GM12873 (cell line): ENCODE results near the gene RALGDS.

Source experiments
- CTCF ChIP-seq: IDR thresholded peaks from 2 replicates; pipeline ENCODE4 v1.5.1; 2012; ENCODE audit warnings: low read depth, mild to moderate bottlenecking, moderate library complexity, low read length, control low read depth; ENCODE audit not compliant: insufficient read depth; ENCODE audit errors: missing control alignments

The RALGDS gene

GRCh38 chr9:133148199-133149129 lies 27.4 kb upstream of the RALGDS start:
- TF ChIP-seq CTCF = no peak

- TF ChIP-seq CTCF = peak; percentile 98
Observed at GRCh38 chr9:133147412-133148198, 26.6 kb upstream of the RALGDS start.

- no peak for TF ChIP-seq CTCF
Observed at GRCh38 chr9:133146746-133147411, 25.8 kb upstream of the RALGDS start.

GRCh38 chr9:133144904-133145851 lies 24.1 kb upstream of the RALGDS start:
- TF ChIP-seq CTCF = no peak

DNA sequence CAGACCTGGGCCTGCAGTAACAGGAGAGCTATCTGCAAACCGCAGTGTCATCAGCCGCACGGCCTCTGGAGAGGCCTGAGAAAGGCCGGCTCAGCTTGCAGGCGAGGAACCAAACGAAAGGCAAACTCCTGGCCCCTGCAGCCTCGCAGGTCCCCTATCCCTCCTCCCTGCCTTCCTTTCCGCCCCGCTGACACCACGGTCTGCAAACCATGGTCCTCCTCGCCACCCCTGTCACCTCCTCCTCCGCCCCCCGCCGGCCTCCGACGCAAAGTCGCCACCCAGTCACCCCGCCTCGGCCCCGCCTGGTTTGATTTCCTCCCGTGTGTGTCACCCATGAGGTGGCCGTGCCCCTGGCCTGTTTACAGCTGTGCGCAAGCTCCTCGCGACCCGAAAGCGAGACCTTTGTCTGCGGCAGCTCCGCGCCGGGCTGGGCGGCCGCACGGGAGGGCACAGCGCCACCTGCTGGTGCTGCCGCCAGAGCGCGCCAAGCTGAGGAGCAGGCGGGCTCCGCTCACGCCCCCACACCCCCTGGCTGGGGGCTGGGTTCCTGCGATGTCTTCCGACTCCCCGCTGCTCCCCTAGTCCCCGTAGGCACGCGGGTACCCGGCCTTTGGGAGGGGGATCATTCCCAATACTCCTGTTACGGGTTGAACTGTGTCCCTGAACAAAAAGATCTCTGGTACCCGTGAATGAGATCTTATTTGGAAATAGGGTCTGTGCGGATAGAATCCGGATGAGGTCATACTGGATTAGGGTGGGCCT lies 23.3 kb upstream of the RALGDS start:
- TF ChIP-seq CTCF = peak; percentile 98

DNA sequence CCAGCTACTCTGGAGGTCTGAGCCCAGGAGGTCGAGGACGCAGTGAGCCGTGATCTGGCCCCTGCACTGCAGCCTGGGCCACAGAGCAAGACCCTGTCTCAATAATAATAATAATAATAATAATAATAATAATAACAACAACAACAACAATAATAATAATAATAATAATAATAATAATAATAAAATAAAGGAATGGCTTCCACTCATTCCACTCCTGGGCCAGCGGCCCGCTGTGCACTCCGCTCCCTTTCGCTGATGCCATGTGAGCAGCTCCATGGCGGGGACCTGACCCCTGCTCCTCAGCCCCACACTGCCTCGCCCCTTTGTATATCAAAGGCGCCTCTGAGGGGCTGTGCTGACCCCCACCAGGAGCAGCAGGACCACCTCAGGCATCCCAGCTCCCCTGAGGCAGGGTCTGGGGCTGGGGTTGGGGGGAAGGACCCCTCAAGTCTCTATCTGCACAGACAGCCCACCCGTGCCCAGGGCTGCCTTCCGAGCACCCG lies 22.6 kb upstream of the RALGDS start:
- no peak for TF ChIP-seq CTCF
